NCI-H524 (cell line): ENCODE data around the gene NDUFS5.
A peak's percentile ranks its signal among the peaks of the same experiment; 100 is the strongest.
"Not testable (repeated sequence)": the region's sequence is repeated elsewhere in the genome, so short reads cannot be mapped to it uniquely, and the experiment has no call there.

Experiments used
- DNase-seq, 2 experiments: peaks; one replicate each; lab custom pipeline; 2025; lab: John Stamatoyannopoulos, UW

NDUFS5 gene

DNA sequence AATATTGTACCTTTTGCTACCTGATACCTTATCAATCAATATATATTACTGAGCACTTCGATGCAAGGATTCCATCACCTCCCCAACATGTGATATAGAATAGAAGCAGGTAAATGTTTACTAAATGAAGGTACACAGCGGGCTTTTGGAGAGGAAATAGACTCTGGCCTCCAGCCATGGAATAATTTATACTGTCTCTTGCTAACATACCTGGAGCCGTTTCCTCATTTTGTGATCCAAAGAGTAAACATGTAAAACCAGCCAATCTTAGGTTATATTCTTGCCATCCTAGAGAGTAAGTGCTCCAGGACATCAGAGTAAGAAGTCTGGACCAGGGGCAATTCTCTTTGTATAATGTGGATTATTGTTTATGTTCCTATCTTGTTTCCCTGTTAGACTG is 39.4 kb downstream of the NDUFS5 start:
- no peak for DNase-seq

DNA sequence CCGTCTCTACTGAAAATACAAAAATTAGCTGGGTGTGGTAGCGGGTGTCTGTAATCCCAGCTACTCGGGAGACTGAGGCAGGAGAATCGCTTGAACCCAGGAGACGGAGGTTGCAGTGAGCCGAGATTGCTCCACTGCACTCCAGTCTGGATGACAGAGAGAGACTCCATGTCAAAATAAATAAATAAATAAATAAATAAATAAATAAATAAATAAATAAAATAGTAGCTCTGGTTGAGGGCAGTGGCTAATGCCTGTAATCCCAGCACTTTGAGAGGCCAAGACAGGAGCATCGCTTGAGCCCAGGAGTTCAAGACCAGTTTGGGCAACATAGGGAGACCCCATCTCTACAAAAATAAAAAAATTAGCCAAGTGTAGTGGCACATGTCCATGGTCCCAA is 42.1 kb downstream of the NDUFS5 start:
- not testable (repeated sequence) for DNase-seq

DNA sequence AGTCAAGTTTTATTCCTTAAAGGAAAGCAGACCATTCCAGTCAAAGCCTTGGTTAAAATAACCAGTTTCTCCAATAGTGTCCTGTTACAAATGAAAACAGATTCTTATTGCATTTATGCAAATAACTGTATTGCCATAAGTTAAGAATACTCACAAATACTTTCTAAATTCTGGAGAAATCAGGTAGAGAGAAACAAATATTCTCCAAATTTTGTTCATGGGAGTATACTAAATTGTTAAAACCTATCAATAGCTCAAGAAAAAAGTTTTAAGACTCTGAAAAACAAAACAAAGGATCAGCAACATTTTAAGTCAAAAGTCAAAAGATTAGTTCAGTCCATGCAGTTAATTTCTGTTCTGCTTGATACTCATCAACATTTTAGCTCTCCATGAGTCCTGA is 45.4 kb downstream of the NDUFS5 start:
- DNase-seq, result not testable (repeated sequence)

DNA sequence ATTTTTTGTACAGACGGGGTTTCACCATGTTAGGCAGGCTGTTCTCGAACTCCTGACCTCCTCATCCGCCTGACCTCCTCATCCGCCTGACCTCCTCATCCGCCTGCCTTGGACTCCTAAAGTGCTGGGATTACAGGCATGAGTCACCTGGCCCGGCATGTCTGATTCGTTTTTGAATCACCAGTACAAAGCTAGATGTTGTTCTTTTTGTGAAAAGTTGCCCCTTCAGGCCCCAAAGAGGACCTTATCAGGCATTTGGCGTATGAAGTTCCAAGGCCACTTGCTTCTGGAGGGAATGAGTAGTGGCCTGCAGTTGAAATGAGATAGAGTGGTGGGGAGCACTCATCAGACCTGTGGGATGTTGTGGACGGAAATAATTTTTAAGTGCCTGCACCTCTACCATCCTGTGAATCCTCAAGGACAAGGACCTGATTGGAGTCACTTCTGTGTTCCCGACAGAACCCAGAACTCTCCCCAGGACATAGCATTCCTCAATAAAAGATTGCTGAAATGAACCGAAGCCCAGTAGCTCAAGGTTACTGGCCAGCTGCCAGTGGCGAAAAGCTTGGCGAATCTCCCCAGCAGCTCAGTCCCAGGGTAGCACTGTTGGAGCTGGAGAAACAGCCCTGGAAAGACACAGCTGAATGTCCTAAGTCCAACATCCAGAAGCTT is 50.1 kb downstream of the NDUFS5 start:
- no peak for DNase-seq

DNA sequence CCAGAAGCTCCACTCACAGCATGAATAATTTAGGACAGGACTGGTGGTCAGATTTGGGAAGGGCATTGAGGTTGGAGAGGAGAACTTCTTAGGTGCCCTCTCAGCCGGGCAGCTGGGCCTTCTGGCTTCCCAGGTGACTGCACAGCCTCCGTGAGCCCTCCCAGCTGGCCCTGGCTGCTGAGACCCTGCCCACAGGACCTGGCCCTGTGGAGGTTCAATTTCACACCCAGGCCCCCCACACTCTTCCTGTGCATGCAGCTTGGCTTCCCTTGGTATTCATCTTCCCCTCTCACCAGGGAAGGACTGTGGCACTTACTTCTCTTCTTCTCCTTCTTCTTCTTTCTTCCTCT is 50.6 kb downstream of the NDUFS5 start:
- DNase-seq, result no peak

DNA sequence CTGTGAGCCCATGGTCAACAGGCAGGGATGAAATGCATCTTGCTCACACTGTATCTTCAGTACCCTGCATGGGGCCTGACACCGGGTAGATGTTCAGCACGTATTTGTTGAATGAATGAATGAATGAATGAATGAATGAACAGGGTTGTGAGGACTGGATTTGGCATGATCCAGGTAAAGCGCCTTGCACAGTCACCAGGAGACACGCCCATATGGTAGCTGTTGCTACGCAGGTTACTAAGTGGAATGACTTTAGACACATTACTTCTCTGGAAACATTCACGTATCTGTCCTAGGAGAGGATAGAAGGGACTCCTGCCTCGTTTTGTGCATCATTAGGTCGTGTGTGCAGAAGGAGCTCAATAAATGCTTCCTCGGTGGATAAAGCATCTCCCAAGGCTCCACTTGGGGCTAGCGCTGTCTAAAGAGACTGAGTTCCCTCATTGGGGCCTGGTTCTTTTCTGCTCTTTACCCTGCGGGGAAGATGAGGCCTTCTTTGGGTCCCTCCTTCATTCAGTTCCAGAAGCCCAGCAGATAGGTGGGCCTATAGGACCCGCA is 54.2 kb downstream of the NDUFS5 start:
- no peak for DNase-seq

DNA sequence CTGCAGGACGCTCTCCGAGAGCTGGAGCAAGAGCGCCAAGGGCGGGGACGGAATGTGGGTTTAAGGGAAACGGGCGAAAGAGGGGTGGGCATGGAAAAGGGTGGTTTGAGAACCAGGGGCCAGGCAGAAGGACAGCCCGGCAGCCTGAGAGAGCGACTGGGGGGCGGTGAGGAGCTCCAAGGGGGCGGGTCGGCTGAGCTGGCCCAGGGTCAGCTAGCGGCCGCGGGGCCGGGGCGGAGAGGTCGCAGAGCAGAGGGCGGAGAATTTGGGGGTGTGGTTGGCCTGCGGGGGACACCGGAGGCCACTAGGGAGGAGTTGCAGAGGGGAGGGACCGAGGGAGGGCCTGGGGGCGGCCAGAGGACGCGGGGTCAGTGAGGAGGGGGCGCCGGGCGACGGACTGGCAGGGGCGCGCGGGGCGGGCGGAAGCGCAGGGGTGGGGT is 54.7 kb downstream of the NDUFS5 start:
- DNase-seq, result no peak

DNA sequence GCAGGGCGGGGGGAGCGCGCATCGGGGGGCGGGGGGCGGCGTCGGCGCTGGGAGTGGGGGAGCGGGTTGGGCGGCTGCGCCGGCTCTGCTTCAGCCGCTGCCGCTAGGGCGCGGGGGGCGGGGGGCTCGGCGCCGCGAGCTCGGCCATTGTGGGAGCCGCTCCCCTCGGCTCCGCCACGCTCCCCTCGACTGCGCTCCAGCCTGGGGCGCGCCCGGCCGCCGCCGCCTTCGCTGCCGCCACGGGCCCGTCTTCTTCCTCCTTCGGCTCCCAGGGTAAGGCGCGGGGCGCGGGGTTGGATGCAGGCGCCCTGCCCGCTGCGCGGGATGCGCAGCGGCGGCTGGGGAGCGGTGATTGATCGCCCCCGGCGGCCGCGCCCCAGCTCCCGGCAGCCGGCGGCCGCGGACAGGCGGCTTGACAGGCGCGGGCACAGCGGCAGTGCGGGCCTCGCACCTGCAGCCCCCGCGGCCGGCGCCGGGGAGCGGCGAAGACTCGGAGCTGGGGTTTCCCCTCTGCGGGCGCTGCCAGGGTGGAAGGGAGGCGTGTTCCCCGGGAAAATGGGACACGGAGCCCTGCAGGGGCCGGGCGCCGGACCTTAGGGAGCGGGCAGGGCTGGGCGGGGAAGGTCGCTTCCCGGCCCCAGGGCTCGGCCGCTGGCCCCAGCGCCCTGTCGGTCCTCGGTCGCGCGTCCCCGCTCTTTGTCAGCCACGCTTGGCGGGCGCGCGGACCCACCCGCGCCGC is 55.3 kb downstream of the NDUFS5 start:
- DNase-seq, result peak; percentile 3 to 19

DNA sequence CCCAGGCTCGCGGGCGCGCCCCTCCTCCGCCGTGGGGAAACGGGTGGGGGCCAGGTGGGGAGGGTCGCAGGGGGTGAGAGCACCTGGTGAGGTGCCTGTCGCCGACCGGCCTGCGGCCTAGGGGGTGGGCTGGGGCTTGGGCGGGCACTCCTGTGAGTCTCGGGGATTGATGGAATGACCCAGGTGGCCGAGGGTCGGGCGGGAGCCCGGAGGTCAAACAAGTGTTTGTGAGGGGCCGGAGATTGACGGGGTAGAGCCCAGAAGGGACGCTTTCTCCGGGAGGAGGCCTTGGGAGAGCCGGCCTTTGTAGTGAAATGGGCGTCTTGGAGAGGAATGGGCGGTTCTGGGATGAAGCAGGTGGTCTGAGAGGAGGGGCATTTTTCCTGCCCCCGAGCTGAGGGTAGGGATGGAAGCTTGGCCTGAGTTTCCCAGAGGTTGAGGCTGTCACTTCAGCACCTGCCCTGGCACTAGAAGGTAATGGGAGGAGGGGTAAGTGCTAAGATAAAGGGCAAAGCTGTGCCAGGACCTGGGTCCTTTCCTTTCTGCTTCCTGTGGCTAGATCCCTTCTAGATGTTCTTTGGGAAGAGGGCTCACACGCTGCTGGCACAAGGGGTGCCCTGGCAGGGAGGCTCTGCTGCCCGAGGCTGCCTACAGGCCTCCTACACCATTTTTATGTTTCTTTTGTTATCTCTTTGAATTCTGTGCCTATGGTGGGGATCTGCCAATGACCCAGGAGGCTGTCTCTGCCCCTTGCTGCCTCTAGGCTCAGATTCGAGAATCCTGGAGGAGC is 56.1 kb downstream of the NDUFS5 start:
- no peak for DNase-seq

DNA sequence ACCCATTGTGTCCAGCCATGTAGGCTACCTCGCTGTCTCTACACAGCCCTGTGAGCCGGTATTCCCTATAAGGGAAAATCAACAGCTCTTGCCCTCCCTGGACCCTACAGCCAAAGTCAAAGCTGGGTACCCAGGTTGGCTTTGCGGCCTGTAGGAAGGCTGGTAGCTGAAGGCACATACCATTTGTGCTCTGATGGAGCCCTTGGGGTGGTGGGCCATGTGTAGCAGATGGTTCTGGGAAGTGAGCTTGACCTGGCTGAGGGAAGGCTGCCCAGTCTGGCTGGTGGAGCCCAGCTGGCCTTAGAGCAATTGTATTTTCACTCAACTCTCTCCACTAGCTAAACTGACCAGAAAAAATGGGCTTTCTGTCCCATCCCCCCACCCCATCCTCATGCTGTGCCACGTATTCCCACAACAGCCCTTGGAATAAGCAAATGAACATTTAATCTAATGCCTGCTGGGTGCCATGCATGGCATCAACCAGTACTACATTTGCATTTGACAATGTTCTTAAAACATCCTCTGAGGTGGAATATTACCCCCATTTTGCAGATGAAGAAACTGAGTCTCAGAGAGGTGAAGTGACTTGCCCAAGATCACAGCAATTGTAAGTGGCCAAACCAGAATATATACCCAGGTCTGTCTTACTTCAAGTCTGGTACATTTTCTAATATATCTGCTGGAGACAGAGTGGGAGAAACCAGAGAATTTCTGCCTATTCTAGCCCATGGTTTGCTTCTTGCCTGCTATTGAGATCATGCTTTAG is 56.8 kb downstream of the NDUFS5 start:
- no peak for DNase-seq

DNA sequence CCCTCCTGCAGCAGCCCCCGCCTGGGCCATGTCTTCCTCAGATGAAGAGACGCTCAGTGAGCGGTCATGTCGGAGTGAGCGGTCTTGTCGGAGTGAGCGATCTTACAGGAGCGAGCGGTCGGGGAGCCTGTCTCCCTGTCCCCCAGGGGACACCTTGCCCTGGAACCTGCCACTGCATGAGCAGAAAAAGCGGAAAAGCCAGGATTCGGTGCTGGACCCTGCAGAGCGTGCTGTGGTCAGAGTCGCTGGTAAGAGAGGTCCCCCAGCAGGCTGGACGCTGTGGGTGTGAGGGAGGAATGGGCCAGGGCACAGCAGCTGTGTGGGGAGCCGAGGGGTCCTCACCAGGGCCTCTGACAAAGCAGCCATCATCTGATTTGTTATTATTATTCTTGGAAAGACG is 58.0 kb downstream of the NDUFS5 start:
- DNase-seq, result no peak
